ENCODE data around the gene AARS2. TPM values are rescaled to one million over a fixed set of nuclear protein-coding genes. Genes with fewer than 3 reads are reported as not detected.

Gene AARS2
- total RNA-seq, 2 donors from 2014 or later = 9.6 to 17.8 TPM

- Histone ChIP-seq H3K36me3 (replicated peaks in 1 of 2; ENCODE audit: insufficient read depth in 1 of 2, low read depth in 2 of 2) (no peaks in the 10 kb centered on the region), H3K4me1 (peaks cover 7% of the 10 kb centered on the region), H3K4me3 (no peak overlapping the region), H3K27ac (peak overlapping the region in 1 of 4 donors; percentile 13), H3K27me3 (no peaks in the 10 kb centered on the region), H3K9me3 (no peaks in the 10 kb centered on the region)
- no peak for ATAC-seq
- no peak for TF ChIP-seq CTCF (IDR thresholded peaks at IDR 0.05)
- TF ChIP-seq POLR2A (IDR thresholded peaks at IDR 0.05) = no peak
- WGBS, 2 donors = 39 to 54% methylated on average over 3 to 5 of the region's 5 CpGs
- peak; percentile 11 to 55 (median 30) for DNase-seq
- intact Hi-C loops (cut with DNase I) = loop anchor here (5.0 to 10.0 kb wide), 2 partner anchors 67 to 244 kb away; partner anchors contain the start of gene TMEM151B
Measured at GRCh38 chr6:44339301-44339700, 26.2 kb upstream of the AARS2 start.

- peaks cover 7% of the 10 kb centered on the region for H3K4me1 ChIP-seq
- DNase-seq = peak; percentile 66 to 75 (median 68)
- H3K36me3 ChIP-seq (replicated peaks in 1 of 2; ENCODE audit: insufficient read depth in 1 of 2, low read depth in 2 of 2) = no peaks in the 10 kb centered on the region
- peak; percentile 84 for ATAC-seq
- intact Hi-C loops (cut with DNase I) = loop anchor here (5.0 to 10.0 kb wide), 2 partner anchors 66 to 244 kb away; partner anchors contain the start of gene TMEM151B
- H3K27me3 ChIP-seq = no peaks in the 10 kb centered on the region
- 2 to 5% methylated on average over 11 of the region's 11 CpGs for WGBS, 2 donors
- TF ChIP-seq CTCF (IDR thresholded peaks at IDR 0.05) (peak; percentile 62 to 85 (median 79)), POLR2A (IDR thresholded peaks at IDR 0.05) (no peak)
- no peaks in the 10 kb centered on the region for H3K9me3 ChIP-seq
- H3K27ac ChIP-seq = peak overlapping the region in 1 of 4 donors; percentile 12
- no peak overlapping the region for H3K4me3 ChIP-seq
Measured at GRCh38 chr6:44338228-44339122, 25.3 kb upstream of the AARS2 start.

GRCh38 chr6:44335631-44336030 is 22.5 kb upstream of the AARS2 start:
- Histone ChIP-seq H3K9me3 (no peaks in the 10 kb centered on the region), H3K36me3 (replicated peaks in 1 of 2; ENCODE audit: insufficient read depth in 1 of 2, low read depth in 2 of 2) (no peaks in the 10 kb centered on the region), H3K4me1 (peaks cover 7% of the 10 kb centered on the region), H3K4me3 (no peak overlapping the region), H3K27me3 (no peaks in the 10 kb centered on the region), H3K27ac (no peak overlapping the region)
- ATAC-seq = no peak
- 41 to 43% methylated on average over 1 of the region's 1 CpG for WGBS, 2 donors
- DNase-seq = no peak
- intact Hi-C loops (cut with DNase I) = loop anchor here (5.0 to 10.0 kb wide), 2 partner anchors 63 to 241 kb away; partner anchors contain the start of gene TMEM151B
- TF ChIP-seq POLR2A (IDR thresholded peaks at IDR 0.05) (no peak), CTCF (IDR thresholded peaks at IDR 0.05) (no peak)

GRCh38 chr6:44333942-44334341 is 20.8 kb upstream of the AARS2 start:
- intact Hi-C loops (cut with DNase I) = loop anchor here (10.0 kb wide), 1 partner anchor 239 kb away; no protein-coding TSS in a partner anchor
- H3K4me3 ChIP-seq = no peak overlapping the region
- DNase-seq (no peak), ATAC-seq (no peak)
- H3K36me3 ChIP-seq (replicated peaks in 1 of 2; ENCODE audit: insufficient read depth in 1 of 2, low read depth in 2 of 2) = no peaks in the 10 kb centered on the region
- WGBS, 2 donors = 75 to 76% methylated on average over 5 of the region's 5 CpGs
- H3K4me1 ChIP-seq = peaks cover 4% of the 10 kb centered on the region
- H3K9me3 ChIP-seq = no peaks in the 10 kb centered on the region
- no peak for TF ChIP-seq POLR2A (IDR thresholded peaks at IDR 0.05)
- TF ChIP-seq CTCF (IDR thresholded peaks at IDR 0.05) = no peak
- no peak overlapping the region for H3K27ac ChIP-seq
- no peaks in the 10 kb centered on the region for H3K27me3 ChIP-seq

All from body of pancreas (tissue), 4 donors.